H9 (cell line): Measurements from ENCODE around the gene NEDD4L. TPM values are rescaled to one million over a fixed set of nuclear protein-coding genes. Genes with fewer than 3 reads are reported as not detected.

Source experiments
- DNase-seq: peaks from one replicate; pipeline ENCODE4 v3.0.0-alpha.2; 2017
- H2AFZ ChIP-seq: one replicate; pipeline ENCODE4 v1.6.1; 2013; ENCODE audit warnings: mild to moderate bottlenecking, low read length, control low read depth, moderate library complexity
- H2AK5ac ChIP-seq: 2 replicates; pipeline ENCODE4 v1.6.1; 2013; ENCODE audit warnings: low read length, control low read depth, mixed read lengths; ENCODE audit not compliant: insufficient read length
- H2BK120ac ChIP-seq: one replicate; pipeline ENCODE4 v1.6.1; 2013; ENCODE audit warnings: low read depth, mild to moderate bottlenecking, low read length, control low read depth, inconsistent platforms; ENCODE audit not compliant: poor library complexity, severe bottlenecking
- H2BK12ac ChIP-seq: 2 replicates; pipeline ENCODE4 v1.6.1; 2013; ENCODE audit warnings: low read length, control low read depth, mixed read lengths, low read depth; ENCODE audit not compliant: insufficient read length
- H2BK15ac ChIP-seq: 2 replicates; pipeline ENCODE4 v1.6.1; 2013; ENCODE audit warnings: low read depth, low read length, control low read depth
- H2BK20ac ChIP-seq: one replicate; pipeline ENCODE4 v1.6.1; 2013; ENCODE audit warnings: low read depth, mild to moderate bottlenecking, low read length, control low read depth, inconsistent platforms; ENCODE audit not compliant: poor library complexity, severe bottlenecking
- H2BK5ac ChIP-seq: 2 replicates; pipeline ENCODE4 v1.6.1; 2013; ENCODE audit warnings: low read length, control low read depth, mixed read lengths; ENCODE audit not compliant: insufficient read length
- H3K14ac ChIP-seq: 2 replicates; pipeline ENCODE4 v1.6.1; 2013; ENCODE audit warnings: low read length, control low read depth; ENCODE audit not compliant: insufficient read depth
- H3K18ac ChIP-seq: 2 replicates; pipeline ENCODE4 v1.6.1; 2013; ENCODE audit warnings: low read depth, mild to moderate bottlenecking, mixed read lengths, low read length, control low read depth; ENCODE audit not compliant: insufficient read length
- H3K23ac ChIP-seq: 2 replicates; pipeline ENCODE4 v1.6.1; 2013; ENCODE audit warnings: low read length, control low read depth, mixed read lengths, low read depth; ENCODE audit not compliant: insufficient read length
- H3K23me2 ChIP-seq: 2 replicates; pipeline ENCODE4 v1.6.1; 2013; ENCODE audit warnings: low read depth, mild to moderate bottlenecking, mixed read lengths, low read length, control low read depth; ENCODE audit not compliant: insufficient read length, poor library complexity, severe bottlenecking
- H3K27ac ChIP-seq: 2 replicates; pipeline ENCODE4 v1.5.1; 2013; ENCODE audit warnings: low read length, control low read depth, mixed read lengths, low read depth; ENCODE audit not compliant: insufficient read length
- H3K27me3 ChIP-seq: 2 replicates; pipeline ENCODE4 v1.6.1; 2013; ENCODE audit warnings: low read length, control low read depth, inconsistent platforms; ENCODE audit not compliant: insufficient read depth
- H3K4ac ChIP-seq: 2 replicates; pipeline ENCODE4 v1.6.1; 2013; ENCODE audit warnings: low read depth, mild to moderate bottlenecking, control low read depth, inconsistent platforms, low read length, moderate library complexity
- H3K4me1 ChIP-seq: 2 replicates; pipeline ENCODE4 v1.6.1; 2013; ENCODE audit warnings: low read length, control low read depth, inconsistent platforms; ENCODE audit not compliant: insufficient read depth
- H3K4me2 ChIP-seq: 2 replicates; pipeline ENCODE4 v1.6.1; 2013; ENCODE audit warnings: low read length, control low read depth, mixed read lengths; ENCODE audit not compliant: insufficient read length, insufficient read depth
- H3K56ac ChIP-seq: 2 replicates; pipeline ENCODE4 v1.6.1; 2013; ENCODE audit warnings: low read depth, mild to moderate bottlenecking, mixed read lengths, low read length, control low read depth; ENCODE audit not compliant: insufficient read length
- H3K79me1 ChIP-seq: 2 replicates; pipeline ENCODE4 v1.6.1; 2013; ENCODE audit warnings: low read depth, mild to moderate bottlenecking, moderate library complexity, low read length, control low read depth, inconsistent platforms; ENCODE audit not compliant: insufficient read depth, poor library complexity, severe bottlenecking
- H3K79me2 ChIP-seq: 2 replicates; pipeline ENCODE4 v1.6.1; 2013; ENCODE audit warnings: low read length, control low read depth, inconsistent platforms; ENCODE audit not compliant: insufficient read depth
- H3K9ac ChIP-seq: 2 replicates; pipeline ENCODE4 v1.6.1; 2013; ENCODE audit warnings: low read length, control low read depth, mixed read lengths; ENCODE audit not compliant: insufficient read length; ENCODE audit errors: extremely low read depth
- H3K9me3 ChIP-seq: one replicate; pipeline ENCODE4 v1.6.1; 2013; ENCODE audit warnings: low read depth, low read length, inconsistent platforms; ENCODE audit not compliant: control insufficient read depth
- H3T11ph ChIP-seq: one replicate; pipeline ENCODE4 v1.6.1; 2013; ENCODE audit warnings: mild to moderate bottlenecking, low read length, control low read depth, inconsistent platforms
- H4K20me1 ChIP-seq: one replicate; pipeline ENCODE4 v1.6.1; 2013; ENCODE audit not compliant: control insufficient read depth, insufficient read length, insufficient read depth
- H4K5ac ChIP-seq: 2 replicates; pipeline ENCODE4 v1.6.1; 2013; ENCODE audit warnings: low read depth, mild to moderate bottlenecking, mixed read lengths, low read length, control low read depth; ENCODE audit not compliant: insufficient read length
- H4K8ac ChIP-seq: replicated peaks from 2 replicates; pipeline ENCODE4 v1.6.1; 2013; ENCODE audit warnings: low read length, control low read depth, mixed read lengths, low read depth; ENCODE audit not compliant: insufficient read length
- H4K91ac ChIP-seq: 2 replicates; pipeline ENCODE4 v1.6.1; 2013; ENCODE audit warnings: low read depth, mild to moderate bottlenecking, moderate library complexity, mixed read lengths, low read length, control low read depth; ENCODE audit not compliant: insufficient read length
- H3K27ac Mint-ChIP-seq, 3 experiments: 2 replicates in 2 of 3; 3 replicates in 1 of 3; pipeline ENCODE4 v1.8.0; 2020 to 2021; ENCODE audit warnings: mixed read lengths in 3 of 3, mild to moderate bottlenecking in 1 of 3, moderate library complexity in 1 of 3
- H3K27me3 Mint-ChIP-seq: 2 replicates; pipeline ENCODE4 v1.8.0; 2021; ENCODE audit warnings: low read depth, mild to moderate bottlenecking, moderate library complexity, mixed read lengths
- H3K36me3 Mint-ChIP-seq, 3 experiments: 2 replicates in 2 of 3; 3 replicates in 1 of 3; pipeline ENCODE4 v1.8.0; 2020 to 2021; ENCODE audit warnings: low read depth in 3 of 3, mixed read lengths in 3 of 3; ENCODE audit not compliant: insufficient read depth in 1 of 3
- H3K4me1 Mint-ChIP-seq, 2 experiments: 2 replicates each; pipeline ENCODE4 v1.8.0; 2020; ENCODE audit warnings: mixed read lengths in 2 of 2
- H3K4me3 Mint-ChIP-seq, 2 experiments: 2 replicates in 1 of 2; 3 replicates in 1 of 2; pipeline ENCODE4 v1.8.0; 2020 to 2021; ENCODE audit warnings: mild to moderate bottlenecking in 2 of 2, mixed read lengths in 2 of 2, moderate library complexity in 1 of 2
- H3K9me3 Mint-ChIP-seq, 2 experiments: 2 replicates in 1 of 2; 3 replicates in 1 of 2; pipeline ENCODE4 v1.8.0; 2020; ENCODE audit warnings: mild to moderate bottlenecking in 2 of 2, mixed read lengths in 2 of 2, moderate library complexity in 1 of 2
- CTCF ChIP-seq: fragments of 200-600 bp; sonication (generic); conservative IDR thresholded peaks from 3 replicates; pipeline ENCODE4 v1.8.0; 2021; ENCODE audit warnings: antibody characterized with exemption, mild to moderate bottlenecking
- WGBS: extraction: QIAGEN DNeasy Blood & Tissue Kit; methylation state at CpG from one replicate; pipeline ENCODE4 v1.1.7; 2013; ENCODE audit warnings: missing lambda C conversion rate, low lambda C conversion rate, mixed read lengths; ENCODE audit not compliant: insufficient read length; ENCODE audit errors: extremely low coverage; 5-methylcytosine and 5-hydroxymethylcytosine counted together
- total RNA-seq: library from RNA; stranded (reverse); gene quantifications from 2 replicates; pipeline ENCODE4 v1.2.1, GENCODE V29; 2021

The NEDD4L gene
- total RNA-seq, 1 experiment from 2014 or later: 76.3 TPM

GRCh38 chr18:58335223-58335622 lies 291.2 kb downstream of the NEDD4L start:
- H4K20me1 ChIP-seq: no peaks in the 10 kb centered on the region
- H3K79me1 ChIP-seq: no peaks in the 10 kb centered on the region
- no peak overlapping the region for H2AFZ ChIP-seq
- H3K27ac ChIP-seq: no peak overlapping the region
- no peak overlapping the region for H2BK15ac ChIP-seq
- no CpG with 5 or more reads among the region's 11 CpGs for WGBS
- no peak overlapping the region for H3K23ac ChIP-seq
- H3K79me2 ChIP-seq: no peaks in the 10 kb centered on the region
- no peak for DNase-seq
- H4K5ac ChIP-seq: no peak overlapping the region
- no peak overlapping the region for H3K18ac ChIP-seq
- Mint-ChIP-seq H3K36me3 (peaks cover 10 to 34% (median 34%) of the 10 kb centered on the region in 3 experiments; a peak in 6 of 7 replicates), H3K9me3 (no peaks in the 10 kb centered on the region), H3K4me3 (no peak overlapping the region), H3K27ac (peak overlapping the region; percentile 83 to 91 (median 90); a peak in 5 of 7 replicates), H3K27me3 (no peaks in the 10 kb centered on the region), H3K4me1 (peaks cover 53 to 58% of the 10 kb centered on the region in 2 experiments)
- H3K4ac ChIP-seq: no peak overlapping the region
- H3K4me1 ChIP-seq: peaks cover 5% of the 10 kb centered on the region; the same call in 1 of the 2 replicates
- no peak overlapping the region for H3K4me2 ChIP-seq
- no peak overlapping the region for H4K91ac ChIP-seq
- no peak overlapping the region for H3K9ac ChIP-seq
- no peak overlapping the region for H2BK12ac ChIP-seq
- no peak overlapping the region for H2BK20ac ChIP-seq
- H3K9me3 ChIP-seq: no peaks in the 10 kb centered on the region
- peaks cover 3% of the 10 kb centered on the region for H3K23me2 ChIP-seq
- no peak overlapping the region for H3T11ph ChIP-seq
- no peak overlapping the region for H3K56ac ChIP-seq
- H2AK5ac ChIP-seq: no peak overlapping the region
- no peak overlapping the region for H2BK120ac ChIP-seq
- TF ChIP-seq CTCF: no peak
- no peak overlapping the region for H2BK5ac ChIP-seq
- no peak overlapping the region; the same call in 1 of the 2 replicates for H3K14ac ChIP-seq
- no peak overlapping the region for H4K8ac ChIP-seq
- no peaks in the 10 kb centered on the region for H3K27me3 ChIP-seq
